Endothelial cell of umbilical vein (primary cell): ENCODE results near the gene FOXA1. TPM values are rescaled to one million over a fixed set of nuclear protein-coding genes. Genes with fewer than 3 reads are reported as not detected.

ENCODE experiments used
- Bru-seq: library from RNA; stranded (reverse); fragments of 400-500 nt; gene quantifications from one replicate; lab custom pipeline; 2021; lab: Mats Ljungman, UMichigan
- BruChase-seq, 2 experiments: library from RNA; stranded (reverse); fragments of 400-500 nt; gene quantifications; one replicate each; lab custom pipeline; 2021; lab: Mats Ljungman, UMichigan
- BruUV-seq: library from RNA; stranded (reverse); fragments of 400-500 nt; replicated peaks from 2 replicates; lab custom pipeline; 2021; lab: Mats Ljungman, UMichigan
- CTCF ChIA-PET: fragments of 300-600, 350-600 bp; sonication (Branson Sonifier 250); formaldehyde crosslinking; loops from one replicate; lab custom pipeline; 2021; ENCODE audit warnings: antibody characterized with exemption, inconsistent platforms; lab: Charles Lee
- POLR2A ChIA-PET: fragments of 300-600, 350-600 bp; sonication (Branson Sonifier 250); formaldehyde crosslinking; loops from one replicate; lab custom pipeline; 2021; ENCODE audit warnings: antibody characterized with exemption, inconsistent platforms; lab: Charles Lee
- DNase-seq: peaks from one replicate; pipeline ENCODE4 v3.0.0-alpha.2; 2011; ENCODE audit warnings: low read depth, low spot score
- FAIRE-seq: peaks from 2 replicates; lab custom pipeline; 2011; peaks lifted over from hg19 to GRCh38; lab: Jason Lieb, UNC
- H2AFZ ChIP-seq: 2 replicates; pipeline ENCODE4 v1.6.0; 2012; ENCODE audit warnings: low read depth, low read length, control low read depth, inconsistent platforms
- H3K27ac ChIP-seq: 2 replicates; pipeline ENCODE4 v1.5.1; 2011; ENCODE audit warnings: low read depth, mild to moderate bottlenecking, control low read depth, low read length, moderate library complexity; ENCODE audit not compliant: insufficient read depth
- H3K27me3 ChIP-seq, 2 experiments: 2 replicates each; pipeline versions ENCODE4 v1.6.0 to v1.6.1; 2011; ENCODE audit warnings: low read length in 2 of 2, mixed read lengths in 1 of 2; ENCODE audit not compliant: control insufficient read depth in 2 of 2, insufficient read depth in 2 of 2
- H3K36me3 ChIP-seq, 2 experiments: 2 replicates in 1 of 2; 3 replicates in 1 of 2; pipeline ENCODE4 v1.5.1; 2011; ENCODE audit warnings: low read length in 2 of 2, mild to moderate bottlenecking in 1 of 2, moderate library complexity in 1 of 2; ENCODE audit not compliant: control insufficient read depth in 2 of 2, insufficient read depth in 2 of 2; ENCODE audit errors: extremely low read depth in 1 of 2
- H3K4me1 ChIP-seq: 3 replicates; pipeline ENCODE4 v1.5.1; 2011; ENCODE audit warnings: mild to moderate bottlenecking, low read length; ENCODE audit not compliant: control insufficient read depth, insufficient read depth; ENCODE audit errors: extremely low read depth
- H3K4me2 ChIP-seq: 2 replicates; pipeline ENCODE4 v1.6.1; 2011; ENCODE audit warnings: low read length, control low read depth, mixed read lengths; ENCODE audit not compliant: insufficient read depth
- H3K4me3 ChIP-seq, 3 experiments: fragments of 200-600 bp in 1 of 3; sonication (generic), shearing (Covaris generic) in 1 of 3; replicated peaks in 1 of 3; 2 replicates each; pipeline ENCODE4 v1.5.1; 2011 to 2016; ENCODE audit warnings: control low read depth in 3 of 3, low read length in 3 of 3, mild to moderate bottlenecking in 2 of 3, inconsistent platforms in 1 of 3, low read depth in 1 of 3, moderate library complexity in 1 of 3; ENCODE audit not compliant: insufficient read depth in 1 of 3
- H3K79me2 ChIP-seq: 2 replicates; pipeline ENCODE4 v1.6.0; 2012; ENCODE audit warnings: low read length, inconsistent platforms; ENCODE audit not compliant: control insufficient read depth, insufficient read depth
- H3K9ac ChIP-seq: replicated peaks from 2 replicates; pipeline ENCODE3; 2011; ENCODE audit warnings: low read length, control low read depth; ENCODE audit not compliant: insufficient read depth; ENCODE audit errors: extremely low read depth
- H3K9me1 ChIP-seq: replicated peaks from 3 replicates; pipeline ENCODE4 v1.6.0; 2011; ENCODE audit warnings: mild to moderate bottlenecking, low read length; ENCODE audit not compliant: control insufficient read depth, insufficient read depth; ENCODE audit errors: extremely low read depth
- H3K9me3 ChIP-seq: replicated peaks from 2 replicates; pipeline ENCODE4 v1.5.1; 2012; ENCODE audit warnings: low read length, inconsistent platforms; ENCODE audit not compliant: control insufficient read depth, insufficient read depth
- H4K20me1 ChIP-seq: replicated peaks from 2 replicates; pipeline ENCODE3; 2011; ENCODE audit warnings: mild to moderate bottlenecking, low read length; ENCODE audit not compliant: control insufficient read depth, insufficient read depth; ENCODE audit errors: extremely low read depth
- EZH2 ChIP-seq: IDR thresholded peaks from 2 replicates; pipeline ENCODE4 v1.6.1; 2012; ENCODE audit warnings: borderline replicate concordance, low read depth, mild to moderate bottlenecking, moderate library complexity, low read length, inconsistent platforms; ENCODE audit not compliant: severe bottlenecking
- FOS ChIP-seq: IDR thresholded peaks from 2 replicates; pipeline ENCODE4 v1.6.1; 2011; ENCODE audit warnings: mild to moderate bottlenecking, low read length, moderate library complexity, borderline replicate concordance; ENCODE audit not compliant: insufficient read depth
- GATA2 ChIP-seq: IDR thresholded peaks from 2 replicates; pipeline ENCODE4 v1.7.0; 2011; ENCODE audit warnings: low read depth, mild to moderate bottlenecking, moderate library complexity, mixed read lengths, low read length; ENCODE audit not compliant: insufficient read length, insufficient read depth
- JUN ChIP-seq: IDR thresholded peaks from 2 replicates; pipeline ENCODE4 v1.6.1; 2011; ENCODE audit warnings: borderline replicate concordance, low read depth; ENCODE audit not compliant: insufficient read length, insufficient read depth
- MYC ChIP-seq: IDR thresholded peaks from one replicate; pipeline ENCODE4 v1.6.1; 2011; ENCODE audit warnings: mild to moderate bottlenecking, low read depth, low read length
- POLR2A ChIP-seq: IDR thresholded peaks from 2 replicates; pipeline ENCODE4 v1.6.1; 2012; ENCODE audit warnings: low read depth, mild to moderate bottlenecking, control low read depth, low read length
- POLR2AphosphoS5 ChIP-seq: IDR thresholded peaks from 2 replicates; pipeline ENCODE4 v1.6.1; 2012; ENCODE audit warnings: low read depth, mild to moderate bottlenecking, control low read depth, low read length, moderate library complexity; ENCODE audit not compliant: insufficient read depth
- dilution Hi-C: fragments of 300-500 bp; cut with MboI; formaldehyde crosslinking; loops from one replicate; pipeline ENCODE4 v1.15.0; 2019; ENCODE audit warnings: low sequenced_read_pairs; ENCODE audit not compliant: extremely low pct_ligation_motif_present
- intact Hi-C: fragments of 100-400 bp; cut with micrococcal nuclease; formaldehyde crosslinking; loops from one replicate; pipeline ENCODE4 v1.10.0; 2022
- long read RNA-seq: library from polyadenylated mRNA; stranded (forward); transcript quantifications from one replicate; pipeline ENCODE4 v2.0.0, GENCODE V29; 2021
- polyA minus RNA-seq, 3 experiments: library from RNA; depleted of rRNA, polyadenylated mRNA; stranded (reverse); fragments of >200 nt; gene quantifications; 1 replicate in 1 of 3; 2 replicates in 2 of 3; pipeline ENCODE4 v1.2.3, GENCODE V29; 2011
- polyA plus RNA-seq, 4 experiments: library from polyadenylated mRNA; depleted of rRNA in 3 of 4; stranded (reverse) in 3 of 4; unstranded in 1 of 4; fragments of >200 nt; gene quantifications; 2 replicates each; pipeline versions ENCODE4 v1.2.1 to v1.2.3, GENCODE V29; 2011 to 2012; ENCODE audit warnings: missing spikeins in 1 of 4
- total RNA-seq: library from RNA; stranded (reverse); gene quantifications from 2 replicates; pipeline ENCODE4 v1.2.3, GENCODE V29; 2021
- TF ChIP-seq, protein P1 (sequence below): IDR thresholded peaks from 2 replicates; pipeline ENCODE4 v1.6.1; 2011; ENCODE audit not compliant: insufficient read depth, insufficient read length
- TF ChIP-seq, protein P2 (sequence below), 2 donors: IDR thresholded peaks; 1 replicate in 1 of 2; 2 replicates in 1 of 2; pipeline ENCODE4 v1.5.1; 2011; ENCODE audit warnings: low read length in 2 of 2, mild to moderate bottlenecking in 2 of 2, moderate library complexity in 2 of 2, control low read depth in 1 of 2, inconsistent platforms in 1 of 2, low read depth in 1 of 2; ENCODE audit not compliant: insufficient read depth in 1 of 2; ENCODE audit errors: extremely low read depth in 1 of 2

FOXA1 gene
- total RNA-seq (not detected in 2 replicates), polyA plus RNA-seq (0.06 TPM in 1 of 2 replicates, not detected in the other), polyA minus RNA-seq (not detected in 2 replicates), Bru-seq, nascent RNA (not detected), BruChase-seq, experiment 1, labeled RNA remaining after a 6-hour chase (not detected), BruChase-seq, experiment 2, labeled RNA remaining after a 2-hour chase (percentile 23 among the genes with signal in this experiment)
- polyA plus RNA-seq (2011; cell fraction: cytosol; rRNA removed): 0.03 TPM in 2 replicates
- polyA plus RNA-seq (2011; cell fraction: nucleus; rRNA removed): 0.04 TPM in 1 of 2 replicates, not detected in the other
- polyA plus RNA-seq (2012): 0.25 and 0.62 TPM in 2 replicates
- 4.9 TPM for polyA minus RNA-seq (2011; cell fraction: cytosol; rRNA and poly(A)+ RNA removed)
- polyA minus RNA-seq (2011; cell fraction: nucleus; rRNA and poly(A)+ RNA removed): not detected in 2 replicates
- long read RNA-seq, partial matches to known transcripts: 0 of 1 reads
- long read RNA-seq, other reads (novel, unspliced or antisense): 1 of 1 reads

DNA sequence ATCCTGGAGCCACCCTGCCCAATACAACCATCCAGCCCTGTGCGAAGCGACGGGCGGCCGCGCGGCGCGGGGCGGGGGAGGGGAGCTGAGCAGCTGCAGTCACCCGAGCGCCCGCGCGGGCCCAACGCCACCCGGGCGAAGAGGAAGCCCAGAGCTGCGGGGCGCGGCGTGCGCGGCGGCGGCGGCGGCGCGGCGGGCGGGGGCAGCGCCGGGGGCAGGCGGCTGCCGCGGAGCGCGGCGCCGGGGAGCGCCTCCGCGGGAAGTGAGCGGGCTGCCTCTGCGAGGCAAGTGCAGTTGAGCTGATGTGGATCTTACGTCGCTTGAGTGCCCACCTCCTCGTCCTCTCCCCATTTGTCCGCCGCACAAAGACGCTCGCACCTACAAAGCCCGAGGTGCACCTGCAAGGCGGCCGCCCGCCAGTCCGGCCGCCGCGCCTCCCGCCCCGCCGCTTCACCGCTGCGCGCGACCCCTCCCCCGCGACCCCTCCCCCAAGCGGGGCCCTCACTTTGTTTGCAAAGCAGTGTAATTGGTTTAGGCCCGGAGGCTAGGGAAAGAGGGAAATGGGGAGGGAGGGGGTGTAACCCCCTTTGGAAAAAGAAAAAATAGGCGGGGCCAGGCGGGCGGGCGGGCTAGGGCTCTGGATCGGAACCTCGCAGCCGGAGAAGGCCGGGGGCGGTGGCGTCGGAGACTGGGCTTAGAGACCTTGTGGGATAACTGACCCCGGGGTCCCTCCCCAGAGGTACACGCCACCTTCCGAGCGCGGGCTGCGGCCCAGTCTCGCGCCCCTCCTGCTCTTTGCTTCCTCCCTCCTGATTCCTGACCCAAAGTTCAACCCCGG is at the start of gene FOXA1, which contains the start of gene TTC6:
FOXA1 (minus strand) TSS at position 279 of the 838 bp plus-strand sequence; CDS start at position 2, 277 bp downstream.
TTC6 (plus strand) TSS at position 659 of the 838 bp plus-strand sequence. CDS start 26,436 bp downstream, outside the sequence.
- H3K27ac ChIP-seq: no peak within 1 kb of the TSS
- DNase-seq (no peak), FAIRE-seq (no peak)
- ChIA-PET POLR2A (no interaction called here), CTCF (interaction anchor here (0.6 to 1.8 kb wide), 11 partner anchors 10 to 445 kb away, joined by 3 to 12 read pairs (median 5); no protein-coding TSS in a partner anchor)
- H3K9ac ChIP-seq: no peak within 1 kb of the TSS
- H4K20me1 ChIP-seq: no peaks in the 10 kb centered on the region
- H3K36me3 ChIP-seq: no peaks in the 10 kb centered on the region
- no peaks in the 10 kb centered on the region for H3K79me2 ChIP-seq
- TF ChIP-seq EZH2 (no peak), MYC (no peak), JUN (no peak), GATA2 (no peak), POLR2AphosphoS5 (no peak), POLR2A (no peak), FOS (no peak)
- TF ChIP-seq, protein P1, sequence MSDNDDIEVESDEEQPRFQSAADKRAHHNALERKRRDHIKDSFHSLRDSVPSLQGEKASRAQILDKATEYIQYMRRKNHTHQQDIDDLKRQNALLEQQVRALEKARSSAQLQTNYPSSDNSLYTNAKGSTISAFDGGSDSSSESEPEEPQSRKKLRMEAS: no peak
- TF ChIP-seq, protein P2, sequence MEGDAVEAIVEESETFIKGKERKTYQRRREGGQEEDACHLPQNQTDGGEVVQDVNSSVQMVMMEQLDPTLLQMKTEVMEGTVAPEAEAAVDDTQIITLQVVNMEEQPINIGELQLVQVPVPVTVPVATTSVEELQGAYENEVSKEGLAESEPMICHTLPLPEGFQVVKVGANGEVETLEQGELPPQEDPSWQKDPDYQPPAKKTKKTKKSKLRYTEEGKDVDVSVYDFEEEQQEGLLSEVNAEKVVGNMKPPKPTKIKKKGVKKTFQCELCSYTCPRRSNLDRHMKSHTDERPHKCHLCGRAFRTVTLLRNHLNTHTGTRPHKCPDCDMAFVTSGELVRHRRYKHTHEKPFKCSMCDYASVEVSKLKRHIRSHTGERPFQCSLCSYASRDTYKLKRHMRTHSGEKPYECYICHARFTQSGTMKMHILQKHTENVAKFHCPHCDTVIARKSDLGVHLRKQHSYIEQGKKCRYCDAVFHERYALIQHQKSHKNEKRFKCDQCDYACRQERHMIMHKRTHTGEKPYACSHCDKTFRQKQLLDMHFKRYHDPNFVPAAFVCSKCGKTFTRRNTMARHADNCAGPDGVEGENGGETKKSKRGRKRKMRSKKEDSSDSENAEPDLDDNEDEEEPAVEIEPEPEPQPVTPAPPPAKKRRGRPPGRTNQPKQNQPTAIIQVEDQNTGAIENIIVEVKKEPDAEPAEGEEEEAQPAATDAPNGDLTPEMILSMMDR (IDR thresholded peaks at IDR 0.05; ENCODE audit: extremely low read depth in 1 of 2, insufficient read depth in 1 of 2, low read depth in 1 of 2, low read length in 2 of 2): no peak
- intact Hi-C loops: loop anchor here (1.0 to 5.0 kb wide), 3 partner anchors 280 to 933 kb away; partner anchors contain the start of gene PAX9
- no peaks in the 10 kb centered on the region for H3K9me1 ChIP-seq
- BruUV-seq: no TSS peak
- dilution Hi-C loops: no loop called here
- peaks cover 9% of the 10 kb centered on the region for H3K4me1 ChIP-seq
- peak within 1 kb of the TSS; percentile 59 for H2AFZ ChIP-seq
- H3K9me3 ChIP-seq: no peaks in the 10 kb centered on the region
- peak within 1 kb of the TSS; percentile 72 for H3K4me2 ChIP-seq
- H3K27me3 ChIP-seq: peaks cover 78 to 88% of the 10 kb centered on the region in 2 experiments
- H3K4me3 ChIP-seq: peak within 1 kb of the TSS; percentile 30 to 62 (median 41)
